HG03103 (cell line): ENCODE results near the gene NEU2.
"Not testable (repeated sequence)": the region's sequence is repeated elsewhere in the genome, so short reads cannot be mapped to it uniquely, and the experiment has no call there.

ENCODE experiments used
- ATAC-seq: cut with Tn5 transposase; IDR thresholded peaks from one replicate; pipeline ENCODE4 v1.9.1; 2021; ENCODE audit warnings: low read depth; ENCODE audit not compliant: unreplicated experiment

Gene NEU2

GRCh38 chr2:233009661-233010060 lies 22.8 kb upstream of the NEU2 start:
- no peak for ATAC-seq

DNA sequence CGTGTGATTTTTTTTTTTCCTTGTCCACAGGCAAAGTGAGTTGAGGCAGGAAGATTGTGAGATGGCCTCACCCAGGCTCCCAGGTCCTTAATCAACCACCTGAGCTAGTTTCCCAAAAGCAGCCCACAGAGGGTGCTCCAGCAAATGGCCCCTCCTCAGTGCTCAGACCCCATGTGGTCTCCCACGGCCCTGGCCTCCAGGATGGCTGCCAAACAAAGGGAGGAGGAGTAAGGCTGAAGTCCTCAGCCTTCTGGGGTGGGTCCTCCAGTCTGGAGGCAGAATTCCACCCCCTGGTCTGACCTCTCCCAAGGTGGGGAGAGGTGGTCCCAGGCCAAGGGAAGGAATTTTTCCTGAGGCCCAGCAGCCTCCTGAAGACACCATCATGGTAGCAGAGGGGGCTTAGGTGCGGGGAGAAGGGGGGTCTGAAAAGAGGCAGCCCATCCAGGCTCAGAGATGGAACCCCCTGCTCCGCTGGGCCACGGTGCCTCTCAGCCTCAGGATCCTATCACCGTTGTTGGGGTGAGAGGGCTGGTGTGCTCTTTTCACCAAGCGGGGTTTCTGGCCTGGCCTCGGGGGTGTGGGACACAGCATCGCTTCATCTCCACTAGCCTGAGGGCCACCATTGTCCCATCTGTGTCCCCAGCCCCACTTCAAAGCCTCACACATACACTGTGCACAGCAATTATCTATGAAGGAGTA lies 21.8 kb upstream of the NEU2 start:
- no peak for ATAC-seq

DNA sequence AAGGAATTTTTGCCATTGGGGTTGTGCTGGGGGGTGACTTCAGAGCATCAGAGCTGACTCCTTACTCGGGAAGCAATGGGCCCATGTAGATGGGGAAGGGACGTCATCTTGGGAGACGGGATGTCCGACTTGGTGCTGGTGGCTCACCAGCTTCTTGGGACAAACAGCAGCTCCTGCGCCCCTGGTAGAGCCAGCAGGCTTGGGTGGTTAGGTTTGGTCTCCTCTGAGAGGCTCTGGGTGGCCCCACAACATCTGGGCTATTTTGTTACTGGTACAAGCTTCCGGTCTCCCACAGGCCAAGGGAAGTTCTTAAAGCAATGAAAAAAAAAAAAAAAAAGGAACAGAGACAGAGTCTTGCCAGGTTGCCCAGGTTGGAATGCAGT lies 21.2 kb upstream of the NEU2 start:
- ATAC-seq: no peak

DNA sequence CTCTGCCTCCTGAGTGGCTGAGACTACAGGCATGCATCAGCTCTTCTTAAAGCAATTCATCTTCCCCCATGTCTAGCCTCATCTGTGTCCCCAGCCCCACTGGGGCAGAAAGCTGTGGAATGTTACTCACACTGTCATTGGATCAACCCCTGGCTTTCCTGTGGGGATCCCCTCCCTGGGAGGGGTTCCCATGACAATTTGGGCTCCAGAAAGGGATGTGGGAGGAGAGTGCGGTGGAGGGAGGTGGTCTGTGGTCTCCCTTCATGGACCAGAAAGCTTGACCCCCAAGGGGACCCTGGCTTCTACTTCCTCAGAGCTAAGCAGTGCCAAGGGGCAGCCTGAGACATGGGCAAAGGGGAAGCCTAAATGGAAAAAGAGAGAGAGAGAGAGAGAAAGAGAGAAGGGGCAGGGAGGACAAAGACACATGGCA lies 20.8 kb upstream of the NEU2 start:
- ATAC-seq: no peak

GRCh38 chr2:233012301-233012971 lies 20.0 kb upstream of the NEU2 start:
- no peak for ATAC-seq

DNA sequence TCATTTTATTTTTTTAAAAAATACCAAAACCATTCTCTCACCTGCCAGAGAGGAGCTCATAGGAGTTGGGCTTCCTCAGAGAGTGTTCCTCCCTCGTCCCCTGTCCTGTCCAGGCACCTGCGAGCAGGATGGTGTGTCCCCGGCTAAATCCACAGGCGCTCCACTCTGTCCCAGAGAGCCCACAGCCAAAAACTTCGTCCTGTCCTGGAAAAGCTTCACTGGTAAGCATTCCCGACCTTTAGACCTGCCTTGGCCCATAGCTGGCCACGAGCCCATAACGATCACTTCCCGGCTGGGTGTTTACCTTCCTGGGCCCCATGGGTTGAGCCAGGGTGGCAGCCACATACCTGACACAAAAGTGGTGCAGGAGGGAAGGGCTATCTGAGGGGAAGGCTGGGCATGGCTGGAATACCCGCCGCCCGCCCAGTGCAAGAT lies 19.4 kb upstream of the NEU2 start, which contains the start of gene NGEF:
TSS of gene NGEF (minus strand) at position 230 of the 435 bp plus-strand sequence. CDS start 38,366 bp downstream, outside the sequence.
- no peak for ATAC-seq

DNA sequence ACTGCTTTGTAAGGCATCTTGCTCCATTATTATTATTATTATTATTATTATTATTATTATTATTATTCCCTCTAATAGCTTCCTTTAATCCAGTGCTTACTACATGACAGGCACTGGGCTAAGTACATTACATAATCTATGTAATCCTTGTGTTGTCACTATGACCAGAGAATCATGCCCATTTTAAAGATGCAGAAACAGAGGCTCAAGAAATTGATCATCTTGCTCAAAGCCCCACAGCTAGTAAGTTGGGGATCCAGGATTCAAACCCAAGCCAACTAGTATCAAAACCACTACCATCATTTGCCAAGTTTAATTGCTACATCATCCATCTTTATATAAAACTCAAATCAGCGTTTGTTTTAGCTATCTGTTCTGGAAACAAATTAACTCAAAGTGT lies 18.8 kb upstream of the NEU2 start:
- no peak for ATAC-seq

- no peak for ATAC-seq
Measured at GRCh38 chr2:233015019-233015645, 17.3 kb upstream of the NEU2 start.

DNA sequence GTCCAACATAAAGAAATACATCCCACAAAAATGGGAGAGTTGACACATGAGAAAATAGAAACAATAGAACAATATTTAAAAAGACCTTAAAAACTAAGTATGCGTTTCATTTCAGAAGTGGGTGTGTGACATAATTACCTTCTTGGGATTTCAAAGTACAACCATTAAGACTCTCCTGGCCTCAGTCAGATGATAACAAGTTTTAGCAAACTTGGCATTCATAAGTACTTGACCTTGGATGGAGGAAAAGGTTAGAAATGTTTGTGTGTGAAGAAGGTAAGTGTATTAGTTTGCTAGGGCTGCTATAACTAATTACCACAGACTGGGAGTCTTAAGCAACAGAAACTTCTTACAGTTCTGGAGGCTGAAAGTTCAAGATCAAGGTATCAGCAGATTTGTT lies 14.5 kb upstream of the NEU2 start:
- no peak for ATAC-seq

GRCh38 chr2:233019610-233020009 lies 12.9 kb upstream of the NEU2 start:
- not testable (repeated sequence) for ATAC-seq

GRCh38 chr2:233020454-233020853 lies 12.0 kb upstream of the NEU2 start:
- no peak for ATAC-seq

- no peak for ATAC-seq
Measured at GRCh38 chr2:233021771-233022170, 10.7 kb upstream of the NEU2 start.

- no peak for ATAC-seq
Measured at GRCh38 chr2:233022561-233022960, 9.9 kb upstream of the NEU2 start.

GRCh38 chr2:233023007-233023760 lies 9.3 kb upstream of the NEU2 start:
- no peak for ATAC-seq

DNA sequence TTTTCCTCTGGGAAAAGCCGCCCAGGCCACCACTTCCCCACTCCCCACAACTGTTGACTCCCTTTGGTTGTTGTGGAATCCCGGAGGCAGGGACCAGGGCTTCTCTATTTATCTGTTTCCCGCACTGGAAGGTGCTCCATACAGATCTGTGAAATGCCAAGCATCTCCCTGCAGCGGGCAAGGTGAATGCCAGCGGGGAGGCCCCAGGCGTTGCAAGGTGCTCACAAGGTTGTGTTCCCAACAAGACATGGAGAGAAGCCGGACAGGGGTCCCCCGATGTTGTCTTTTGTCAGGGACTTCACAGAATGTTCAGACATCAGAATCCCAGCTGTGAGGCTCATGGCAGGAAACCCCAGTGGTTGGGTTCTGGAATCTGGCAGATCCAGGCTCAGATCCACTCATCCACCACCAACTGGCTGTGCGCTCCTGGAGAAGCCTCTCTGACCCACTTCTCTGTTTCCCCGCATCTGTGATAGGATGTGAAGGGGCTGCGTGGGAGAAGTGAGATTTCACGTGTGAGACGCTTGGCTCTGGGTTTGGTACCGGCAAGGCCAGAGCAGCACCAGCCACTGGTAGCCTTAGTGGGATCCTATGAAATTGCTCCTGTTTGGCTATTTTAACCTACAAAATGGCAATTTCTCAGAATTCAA lies 8.6 kb upstream of the NEU2 start:
- ATAC-seq: no peak

DNA sequence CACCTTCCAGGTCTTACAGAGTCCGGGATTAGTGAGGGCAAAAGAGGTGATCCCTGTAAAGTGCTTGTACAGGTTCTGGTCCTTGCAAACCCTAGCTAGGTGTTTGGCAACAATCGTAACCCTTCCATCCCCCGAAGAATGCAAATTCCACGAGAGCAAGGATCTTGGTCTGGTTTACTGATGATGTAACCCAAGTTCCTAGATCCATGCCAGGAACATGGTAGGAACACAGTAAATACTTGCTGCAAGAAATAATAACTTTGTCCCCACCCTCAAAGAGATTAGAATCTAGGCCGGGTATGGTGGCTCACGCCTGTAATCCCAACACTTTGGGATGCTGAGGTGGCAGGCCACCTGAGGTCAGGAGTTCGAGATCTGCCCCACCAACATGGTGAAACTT lies 6.8 kb upstream of the NEU2 start:
- ATAC-seq: no peak

DNA sequence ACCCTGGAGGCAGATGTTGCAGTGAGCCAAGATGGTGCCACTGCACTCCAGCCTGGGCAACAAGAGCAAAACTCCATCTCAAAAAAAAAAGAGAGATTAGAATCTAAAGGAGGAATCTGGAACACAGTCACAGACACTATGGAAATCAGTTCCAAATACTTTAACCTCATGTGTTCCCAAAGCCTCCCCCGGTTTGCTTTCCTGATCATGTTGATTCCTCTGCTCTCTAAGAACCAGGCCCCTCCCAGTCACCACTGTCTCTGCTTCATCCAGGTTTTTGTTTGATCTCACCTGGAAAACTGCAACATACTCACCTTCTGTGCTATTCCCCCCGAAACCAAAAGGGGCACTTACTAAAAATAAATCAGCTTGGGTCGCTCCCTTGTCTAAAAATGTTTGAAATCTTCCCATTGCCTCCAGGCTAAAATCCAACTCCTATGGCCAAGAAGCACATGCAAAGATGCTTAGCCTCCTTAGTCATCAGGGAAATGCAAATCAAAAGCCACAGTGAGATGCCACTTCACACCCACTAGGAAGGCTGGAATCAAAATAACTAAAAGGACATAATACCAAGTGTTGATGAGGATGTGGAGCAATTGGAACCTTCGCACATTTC lies 6.2 kb upstream of the NEU2 start:
- no peak for ATAC-seq

- ATAC-seq: no peak
Measured at GRCh38 chr2:233029321-233029720, 3.2 kb upstream of the NEU2 start.

GRCh38 chr2:233031556-233032500 lies 644 bp upstream of the NEU2 start:
- ATAC-seq: no peak
